ENCODE results near the gene PEX5L. TPM values are rescaled to one million over a fixed set of nuclear protein-coding genes. Genes with fewer than 3 reads are reported as not detected.

The PEX5L gene
- total and polyA plus RNA-seq, 12 donors: 0.03 to 1.1 (median 0.16) TPM; not detected in 3

DNA sequence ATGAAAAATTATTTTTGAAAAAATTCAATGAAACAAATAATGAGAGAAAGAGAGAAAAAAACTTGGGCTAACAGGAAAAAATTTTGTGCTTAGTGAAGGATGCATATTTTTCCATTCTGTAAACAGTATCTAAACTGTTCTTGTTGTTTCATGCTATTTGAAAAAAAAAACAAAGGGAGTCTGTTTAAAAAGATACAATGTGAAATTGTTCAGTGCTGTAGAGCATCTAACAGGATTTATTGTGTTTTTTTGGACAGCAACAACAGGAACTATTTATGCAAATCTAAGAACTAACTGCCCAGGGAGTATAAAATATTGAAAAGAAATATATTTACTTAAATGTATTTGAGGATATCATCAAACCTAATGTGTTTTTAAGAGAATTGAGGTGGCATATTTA is 55.1 kb downstream of the PEX5L start:
- Histone ChIP-seq H3K36me3 (replicated peaks in 1 of 2) (no peaks in the 10 kb centered on the region), H3K27ac (no peak overlapping the region), H3K27me3 (no peaks in the 10 kb centered on the region), H3K4me3 (no peak overlapping the region), H3K4me1 (replicated peaks in 1 of 2) (no peaks in the 10 kb centered on the region), H3K9me3 (replicated peaks in 1 of 3) (no peaks in the 10 kb centered on the region)
- intact Hi-C loops (cut with DNase I): no loop called here
- no peak for DNase-seq
- TF ChIP-seq, protein P1, sequence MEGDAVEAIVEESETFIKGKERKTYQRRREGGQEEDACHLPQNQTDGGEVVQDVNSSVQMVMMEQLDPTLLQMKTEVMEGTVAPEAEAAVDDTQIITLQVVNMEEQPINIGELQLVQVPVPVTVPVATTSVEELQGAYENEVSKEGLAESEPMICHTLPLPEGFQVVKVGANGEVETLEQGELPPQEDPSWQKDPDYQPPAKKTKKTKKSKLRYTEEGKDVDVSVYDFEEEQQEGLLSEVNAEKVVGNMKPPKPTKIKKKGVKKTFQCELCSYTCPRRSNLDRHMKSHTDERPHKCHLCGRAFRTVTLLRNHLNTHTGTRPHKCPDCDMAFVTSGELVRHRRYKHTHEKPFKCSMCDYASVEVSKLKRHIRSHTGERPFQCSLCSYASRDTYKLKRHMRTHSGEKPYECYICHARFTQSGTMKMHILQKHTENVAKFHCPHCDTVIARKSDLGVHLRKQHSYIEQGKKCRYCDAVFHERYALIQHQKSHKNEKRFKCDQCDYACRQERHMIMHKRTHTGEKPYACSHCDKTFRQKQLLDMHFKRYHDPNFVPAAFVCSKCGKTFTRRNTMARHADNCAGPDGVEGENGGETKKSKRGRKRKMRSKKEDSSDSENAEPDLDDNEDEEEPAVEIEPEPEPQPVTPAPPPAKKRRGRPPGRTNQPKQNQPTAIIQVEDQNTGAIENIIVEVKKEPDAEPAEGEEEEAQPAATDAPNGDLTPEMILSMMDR (IDR thresholded peaks at IDR 0.05): no peak
- no peak for TF ChIP-seq POLR2A (IDR thresholded peaks at IDR 0.05)

DNA sequence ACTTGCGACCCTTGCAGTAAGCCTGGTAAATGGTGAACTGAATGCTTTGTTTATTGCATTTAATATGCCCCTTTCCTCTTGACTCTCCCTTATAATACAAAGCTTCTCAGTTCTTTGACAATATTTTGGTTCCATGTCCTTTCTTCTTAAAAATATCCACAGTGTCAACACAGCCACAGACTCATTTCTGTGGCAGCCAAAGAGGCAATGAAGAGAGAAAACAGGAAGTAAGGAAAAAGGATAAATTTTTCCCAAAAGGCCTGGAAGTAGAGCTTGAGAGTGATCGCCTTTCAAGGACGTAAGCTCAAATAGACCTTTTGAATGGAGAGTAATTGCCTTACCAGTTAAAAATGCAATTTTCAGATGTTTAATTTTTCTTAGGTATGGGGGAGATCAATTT is 59.4 kb downstream of the PEX5L start:
- WGBS, 4 donors: 46 to 60% (median 51%) methylated on average over 3 of the region's 3 CpGs
- Histone ChIP-seq H3K36me3 (replicated peaks in 1 of 2) (no peaks in the 10 kb centered on the region), H3K4me1 (replicated peaks in 1 of 2) (no peaks in the 10 kb centered on the region), H3K27me3 (no peaks in the 10 kb centered on the region), H3K4me3 (no peak overlapping the region), H3K9me3 (replicated peaks in 1 of 3) (no peaks in the 10 kb centered on the region), H3K27ac (no peak overlapping the region)
- no peak for TF ChIP-seq POLR2A (IDR thresholded peaks at IDR 0.05)
- TF ChIP-seq, protein P1 (IDR thresholded peaks at IDR 0.05): no peak
- intact Hi-C loops (cut with DNase I): no loop called here
- no peak for DNase-seq

DNA sequence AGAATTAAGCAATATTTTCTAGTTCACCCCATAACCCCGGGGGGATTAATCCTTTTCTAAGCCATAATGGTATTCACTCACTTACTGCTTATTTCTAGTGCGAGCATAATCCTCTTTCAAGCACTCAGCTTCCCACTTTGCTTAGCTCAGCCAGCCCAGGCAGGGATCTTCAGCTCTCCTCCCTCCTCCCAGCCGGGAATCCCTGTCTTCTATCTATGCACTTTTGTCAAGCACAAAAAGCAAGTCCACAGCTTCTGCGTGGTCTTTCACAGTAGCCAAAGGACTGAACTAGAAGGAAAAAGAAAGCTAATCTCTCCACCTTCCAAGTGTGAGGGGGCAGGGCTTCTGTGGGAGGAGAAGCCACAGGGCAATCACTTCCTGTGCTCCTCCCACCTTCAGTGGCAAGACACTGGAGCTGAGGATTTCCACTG is 62.8 kb downstream of the PEX5L start:
- Histone ChIP-seq H3K4me3 (no peak overlapping the region), H3K27me3 (no peaks in the 10 kb centered on the region), H3K9me3 (replicated peaks in 1 of 3) (no peaks in the 10 kb centered on the region), H3K36me3 (replicated peaks in 1 of 2) (no peaks in the 10 kb centered on the region), H3K27ac (no peak overlapping the region), H3K4me1 (replicated peaks in 1 of 2) (no peaks in the 10 kb centered on the region)
- intact Hi-C loops (cut with DNase I): no loop called here
- no peak for TF ChIP-seq POLR2A (IDR thresholded peaks at IDR 0.05)
- TF ChIP-seq, protein P1 (IDR thresholded peaks at IDR 0.05): no peak
- no peak for DNase-seq
- 37 to 54% (median 42%) methylated on average over 4 of the region's 4 CpGs for WGBS, 4 donors

DNA sequence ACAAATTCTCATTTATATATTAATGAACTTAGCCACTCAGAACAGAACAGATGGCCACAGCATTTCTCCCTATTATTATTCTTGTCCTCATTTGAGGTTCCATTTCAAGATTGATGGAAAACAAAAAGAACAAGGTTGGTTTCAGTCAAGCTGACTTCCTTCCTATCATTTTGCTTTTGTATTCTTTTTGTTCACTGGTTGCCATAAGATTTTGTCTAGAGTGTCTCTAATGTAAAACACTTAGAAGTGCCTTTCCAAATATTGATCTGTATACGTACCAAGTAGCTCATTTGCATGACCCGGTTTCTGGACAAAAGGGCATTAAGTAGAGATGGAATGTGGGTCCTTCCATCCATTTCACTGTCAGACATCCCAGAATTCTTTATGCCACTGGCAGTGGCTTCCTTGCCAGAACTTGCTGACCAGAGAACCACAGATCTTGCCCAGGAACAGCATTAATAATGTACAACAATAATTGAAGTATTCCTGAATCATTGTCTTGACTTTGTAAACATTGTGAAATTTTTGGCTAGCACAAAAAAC is 63.8 kb downstream of the PEX5L start:
- Histone ChIP-seq H3K4me1 (replicated peaks in 1 of 2) (no peaks in the 10 kb centered on the region), H3K4me3 (no peak overlapping the region)
- intact Hi-C loops (cut with DNase I): no loop called here

More for the DNA sequence above, 63.8 kb downstream of the PEX5L start:
- no peaks in the 10 kb centered on the region for H3K36me3 ChIP-seq (replicated peaks in 1 of 2)
- no peaks in the 10 kb centered on the region for H3K9me3 ChIP-seq (replicated peaks in 1 of 3)
- no peak for TF ChIP-seq POLR2A (IDR thresholded peaks at IDR 0.05)
- TF ChIP-seq, protein P1 (IDR thresholded peaks at IDR 0.05): no peak
- no peak for DNase-seq
- H3K27me3 ChIP-seq: no peaks in the 10 kb centered on the region
- H3K27ac ChIP-seq: no peak overlapping the region
- 74 to 85% (median 79%) methylated on average over 2 of the region's 2 CpGs for WGBS, 4 donors

Data from adrenal gland (tissue), 12 donors.